GM23338 (cell line): ENCODE results near the gene CHSY1. TPM values are rescaled to one million over a fixed set of nuclear protein-coding genes. Genes with fewer than 3 reads are reported as not detected.

Experiments
- ATAC-seq: fragments of 200-7000 bp; cut with Tn5 transposase; 3 replicates; pipeline ENCODE4 v1.9.1; 2020
- DNase-seq: peaks from one replicate; pipeline ENCODE4 v3.0.0-alpha.2; 2015; ENCODE audit warnings: low spot score
- H2AFZ ChIP-seq: fragments of 200-600 bp; sonication (generic); 2 replicates; pipeline ENCODE4 v1.8.0; 2016; ENCODE audit warnings: antibody characterized with exemption, mild to moderate bottlenecking, moderate library complexity
- H3F3A ChIP-seq: fragments of 200-600 bp; sonication (generic); replicated peaks from 2 replicates; pipeline ENCODE4 v1.8.0; 2017; ENCODE audit warnings: antibody characterized with exemption, mixed run types, low read depth
- H3K27ac ChIP-seq: fragments of 200-600 bp; sonication (generic); 2 replicates; pipeline ENCODE4 v1.6.1; 2016; ENCODE audit warnings: low read depth
- H3K27me3 ChIP-seq: fragments of 200-600 bp; sonication (generic); 2 replicates; pipeline ENCODE4 v1.8.0; 2016; ENCODE audit warnings: mild to moderate bottlenecking, mixed run types, moderate library complexity; ENCODE audit not compliant: insufficient read depth
- H3K36me3 ChIP-seq: fragments of 200-600 bp; sonication (generic); 2 replicates; pipeline ENCODE4 v1.8.0; 2016; ENCODE audit warnings: mild to moderate bottlenecking; ENCODE audit not compliant: insufficient read depth
- H3K4me1 ChIP-seq: fragments of 200-600 bp; sonication (generic); 2 replicates; pipeline ENCODE4 v1.8.0; 2016; ENCODE audit warnings: mild to moderate bottlenecking, moderate library complexity; ENCODE audit not compliant: insufficient read depth
- H3K4me2 ChIP-seq: fragments of 200-600 bp; sonication (generic); 2 replicates; pipeline ENCODE4 v1.7.1; 2017; ENCODE audit warnings: mixed run types
- H3K4me3 ChIP-seq: fragments of 200-600 bp; sonication (generic); 2 replicates; pipeline ENCODE4 v1.6.1; 2016; ENCODE audit warnings: mixed run types
- H3K79me2 ChIP-seq: fragments of 200-600 bp; sonication (generic); replicated peaks from 2 replicates; pipeline ENCODE4 v1.8.0; 2017; ENCODE audit warnings: mild to moderate bottlenecking; ENCODE audit not compliant: insufficient read depth
- H3K9me2 ChIP-seq: fragments of 200-600 bp; sonication (generic); 2 replicates; pipeline ENCODE4 v1.8.0; 2017; ENCODE audit not compliant: insufficient read depth
- H4K20me1 ChIP-seq: fragments of 200-600 bp; sonication (generic); replicated peaks from 2 replicates; pipeline ENCODE4 v1.8.0; 2017; ENCODE audit warnings: mild to moderate bottlenecking; ENCODE audit not compliant: insufficient read depth
- H3K27ac Mint-ChIP-seq: 2 replicates; pipeline ENCODE4 v1.8.0; 2020; ENCODE audit warnings: inconsistent platforms, mild to moderate bottlenecking, moderate library complexity, mixed read lengths
- H3K27me3 Mint-ChIP-seq: 3 replicates; pipeline ENCODE4 v1.8.0; 2022; ENCODE audit warnings: low read depth, mild to moderate bottlenecking, moderate library complexity, mixed read lengths, inconsistent platforms; ENCODE audit not compliant: insufficient read depth, poor library complexity
- H3K36me3 Mint-ChIP-seq: 3 replicates; pipeline ENCODE4 v1.8.0; 2021; ENCODE audit warnings: low read depth, mild to moderate bottlenecking, inconsistent platforms, moderate library complexity, mixed read lengths
- H3K4me1 Mint-ChIP-seq: 3 replicates; pipeline ENCODE4 v1.8.0; 2020; ENCODE audit warnings: mild to moderate bottlenecking, inconsistent platforms, mixed read lengths
- H3K4me3 Mint-ChIP-seq: 3 replicates; pipeline ENCODE4 v1.8.0; 2021; ENCODE audit warnings: moderate library complexity, mild to moderate bottlenecking, inconsistent platforms, mixed read lengths
- H3K9me3 Mint-ChIP-seq: 3 replicates; pipeline ENCODE4 v1.8.0; 2020; ENCODE audit warnings: moderate library complexity, mild to moderate bottlenecking, inconsistent platforms, mixed read lengths
- CREB1 ChIP-seq: fragments of 250-450 bp; sonication (Bioruptor Pico); IDR thresholded peaks from 2 replicates; pipeline ENCODE4 v1.5.0; 2020; ENCODE audit warnings: low read depth, mild to moderate bottlenecking, moderate library complexity
- ETS1 ChIP-seq: IDR thresholded peaks from 2 replicates; pipeline ENCODE4 v1.6.1; 2016; ENCODE audit warnings: antibody characterized with exemption
- EZH2 ChIP-seq: fragments of 200-600 bp; sonication (generic); IDR thresholded peaks from one replicate; pipeline ENCODE4 v1.8.0; 2017; ENCODE audit warnings: antibody characterized with exemption, mild to moderate bottlenecking, low read depth; ENCODE audit not compliant: unreplicated experiment
- JUNB ChIP-seq: IDR thresholded peaks from one replicate; pipeline ENCODE4 v1.6.1; 2016; ENCODE audit warnings: antibody characterized with exemption; ENCODE audit not compliant: unreplicated experiment
- POLR2AphosphoS5 ChIP-seq: IDR thresholded peaks from 2 replicates; pipeline ENCODE4 v1.6.1; 2016; ENCODE audit warnings: antibody characterized with exemption, low read depth
- STAT1 ChIP-seq: IDR thresholded peaks from one replicate; pipeline ENCODE4 v1.6.1; 2016; ENCODE audit warnings: antibody characterized with exemption; ENCODE audit not compliant: unreplicated experiment
- ZNF114 ChIP-seq: fragments of 250-450 bp; sonication (Bioruptor Pico); IDR thresholded peaks from 2 replicates; pipeline ENCODE4 v1.5.0; 2020; ENCODE audit warnings: mild to moderate bottlenecking, moderate library complexity
- ZNF331 ChIP-seq: fragments of 250-450 bp; sonication (Bioruptor Pico); IDR thresholded peaks from 2 replicates; pipeline ENCODE4 v1.5.0; 2020; ENCODE audit warnings: low read depth, mild to moderate bottlenecking, moderate library complexity
- polyA plus RNA-seq: library from polyadenylated mRNA; unstranded; fragments of >200 nt; fragmentation: Nextera tagmentation; extraction: Ambion mirVana; gene quantifications from 2 replicates; pipeline ENCODE4 v1.2.1, GENCODE V29; 2016
- total RNA-seq: library from RNA; depleted of rRNA; stranded (reverse); fragments of >200 nt; shearing (Covaris generic); gene quantifications from 2 replicates; pipeline ENCODE4 v1.2.3, GENCODE V29; 2014
- TF ChIP-seq, protein P1 (sequence below): fragments of 250-450 bp; sonication (Bioruptor Pico); IDR thresholded peaks from 2 replicates; pipeline ENCODE4 v1.5.0; 2020; ENCODE audit warnings: mild to moderate bottlenecking, moderate library complexity

The CHSY1 gene
- total and polyA plus RNA-seq, 2 experiments from 2014 or later, result 9.8 to 47.7 TPM

DNA sequence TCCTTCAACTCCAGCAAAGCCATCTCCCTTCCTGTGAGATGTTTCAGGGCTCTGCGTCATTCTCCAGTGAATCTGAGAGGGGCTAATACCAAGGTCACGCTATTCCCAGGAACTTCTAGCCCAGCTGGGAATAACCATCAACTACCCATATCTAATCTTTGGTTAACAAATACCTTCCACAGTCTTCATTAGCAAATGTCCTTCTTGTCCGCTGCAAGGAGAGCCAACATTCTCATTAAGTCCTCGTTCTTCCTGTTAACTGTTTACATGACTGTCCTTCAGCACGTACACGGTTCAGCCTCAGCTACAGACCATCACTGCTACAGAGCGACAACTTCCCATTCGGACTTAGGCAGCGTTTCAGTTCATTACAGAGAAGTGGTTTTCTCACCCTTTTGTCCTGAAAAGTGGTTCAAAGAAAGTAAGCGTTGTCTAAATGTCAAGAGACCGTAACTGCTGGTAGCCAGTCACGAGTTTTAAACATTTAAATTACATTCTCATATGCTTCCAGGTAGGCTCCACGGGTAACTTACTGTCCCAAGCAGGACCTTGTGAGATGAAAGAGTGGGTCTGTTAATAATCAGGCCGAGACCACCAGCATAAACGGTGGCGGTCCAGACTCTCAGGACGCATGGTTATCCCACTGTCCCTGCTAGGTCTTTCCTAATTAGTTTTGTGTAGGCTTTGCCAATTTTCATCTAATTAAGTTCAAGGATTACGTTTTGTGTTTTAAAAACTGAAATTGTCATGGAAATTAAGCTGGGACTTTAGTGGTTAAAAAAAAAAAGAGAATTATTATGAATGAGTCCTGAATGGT lies 63.8 kb downstream of the CHSY1 start:
- peaks cover 40% of the 10 kb centered on the region for H3K4me1 ChIP-seq
- Mint-ChIP-seq H3K36me3 (no peaks in the 10 kb centered on the region), H3K27me3 (peaks cover 4% of the 10 kb centered on the region), H3K4me3 (no peak overlapping the region), H3K27ac (no peak overlapping the region; the same call in 1 of the 2 replicates), H3K4me1 (peaks cover 51% of the 10 kb centered on the region), H3K9me3 (no peaks in the 10 kb centered on the region)
- H3F3A ChIP-seq, result no peaks in the 10 kb centered on the region; the same call in 1 of the 2 replicates
- no peak overlapping the region for H2AFZ ChIP-seq
- H3K4me3 ChIP-seq, result no peak overlapping the region
- peak overlapping the region; percentile 18; the same call in 1 of the 2 replicates for H3K27ac ChIP-seq
- peaks cover 99% of the 10 kb centered on the region for H3K79me2 ChIP-seq
- ATAC-seq (no peak; the same call in 2 of the 3 replicates), DNase-seq (no peak)
- peak overlapping the region; percentile 55 for H3K4me2 ChIP-seq
- H3K27me3 ChIP-seq, result no peaks in the 10 kb centered on the region
- peaks cover 36% of the 10 kb centered on the region for H4K20me1 ChIP-seq
- no peaks in the 10 kb centered on the region for H3K36me3 ChIP-seq
- H3K9me2 ChIP-seq, result no peaks in the 10 kb centered on the region
- TF ChIP-seq POLR2AphosphoS5, result no peak
- TF ChIP-seq EZH2, result no peak
- no peak for TF ChIP-seq JUNB

- Histone ChIP-seq H3K27ac (no peak overlapping the region), H3K4me2 (no peak overlapping the region), H3K9me2 (no peaks in the 10 kb centered on the region), H3K27me3 (no peaks in the 10 kb centered on the region), H3F3A (no peaks in the 10 kb centered on the region; the same call in 1 of the 2 replicates), H3K4me3 (no peak overlapping the region), H3K4me1 (peaks cover 21% of the 10 kb centered on the region), H2AFZ (no peak overlapping the region), H3K79me2 (peaks cover 99% of the 10 kb centered on the region), H4K20me1 (peaks cover 23% of the 10 kb centered on the region), H3K36me3 (no peaks in the 10 kb centered on the region)
- ATAC-seq (no peak), DNase-seq (no peak)
- Mint-ChIP-seq H3K36me3 (no peaks in the 10 kb centered on the region), H3K9me3 (no peaks in the 10 kb centered on the region; the same call in 2 of the 3 replicates), H3K4me1 (peaks cover 46% of the 10 kb centered on the region), H3K27ac (no peak overlapping the region), H3K4me3 (no peak overlapping the region), H3K27me3 (peaks cover 4% of the 10 kb centered on the region)
- TF ChIP-seq EZH2 (no peak), STAT1 (no peak), ETS1 (no peak), POLR2AphosphoS5 (no peak), CREB1 (no peak), ZNF331 (CRISPR knock-in tag) (no peak), ZNF114 (no peak)
- TF ChIP-seq, protein P1, sequence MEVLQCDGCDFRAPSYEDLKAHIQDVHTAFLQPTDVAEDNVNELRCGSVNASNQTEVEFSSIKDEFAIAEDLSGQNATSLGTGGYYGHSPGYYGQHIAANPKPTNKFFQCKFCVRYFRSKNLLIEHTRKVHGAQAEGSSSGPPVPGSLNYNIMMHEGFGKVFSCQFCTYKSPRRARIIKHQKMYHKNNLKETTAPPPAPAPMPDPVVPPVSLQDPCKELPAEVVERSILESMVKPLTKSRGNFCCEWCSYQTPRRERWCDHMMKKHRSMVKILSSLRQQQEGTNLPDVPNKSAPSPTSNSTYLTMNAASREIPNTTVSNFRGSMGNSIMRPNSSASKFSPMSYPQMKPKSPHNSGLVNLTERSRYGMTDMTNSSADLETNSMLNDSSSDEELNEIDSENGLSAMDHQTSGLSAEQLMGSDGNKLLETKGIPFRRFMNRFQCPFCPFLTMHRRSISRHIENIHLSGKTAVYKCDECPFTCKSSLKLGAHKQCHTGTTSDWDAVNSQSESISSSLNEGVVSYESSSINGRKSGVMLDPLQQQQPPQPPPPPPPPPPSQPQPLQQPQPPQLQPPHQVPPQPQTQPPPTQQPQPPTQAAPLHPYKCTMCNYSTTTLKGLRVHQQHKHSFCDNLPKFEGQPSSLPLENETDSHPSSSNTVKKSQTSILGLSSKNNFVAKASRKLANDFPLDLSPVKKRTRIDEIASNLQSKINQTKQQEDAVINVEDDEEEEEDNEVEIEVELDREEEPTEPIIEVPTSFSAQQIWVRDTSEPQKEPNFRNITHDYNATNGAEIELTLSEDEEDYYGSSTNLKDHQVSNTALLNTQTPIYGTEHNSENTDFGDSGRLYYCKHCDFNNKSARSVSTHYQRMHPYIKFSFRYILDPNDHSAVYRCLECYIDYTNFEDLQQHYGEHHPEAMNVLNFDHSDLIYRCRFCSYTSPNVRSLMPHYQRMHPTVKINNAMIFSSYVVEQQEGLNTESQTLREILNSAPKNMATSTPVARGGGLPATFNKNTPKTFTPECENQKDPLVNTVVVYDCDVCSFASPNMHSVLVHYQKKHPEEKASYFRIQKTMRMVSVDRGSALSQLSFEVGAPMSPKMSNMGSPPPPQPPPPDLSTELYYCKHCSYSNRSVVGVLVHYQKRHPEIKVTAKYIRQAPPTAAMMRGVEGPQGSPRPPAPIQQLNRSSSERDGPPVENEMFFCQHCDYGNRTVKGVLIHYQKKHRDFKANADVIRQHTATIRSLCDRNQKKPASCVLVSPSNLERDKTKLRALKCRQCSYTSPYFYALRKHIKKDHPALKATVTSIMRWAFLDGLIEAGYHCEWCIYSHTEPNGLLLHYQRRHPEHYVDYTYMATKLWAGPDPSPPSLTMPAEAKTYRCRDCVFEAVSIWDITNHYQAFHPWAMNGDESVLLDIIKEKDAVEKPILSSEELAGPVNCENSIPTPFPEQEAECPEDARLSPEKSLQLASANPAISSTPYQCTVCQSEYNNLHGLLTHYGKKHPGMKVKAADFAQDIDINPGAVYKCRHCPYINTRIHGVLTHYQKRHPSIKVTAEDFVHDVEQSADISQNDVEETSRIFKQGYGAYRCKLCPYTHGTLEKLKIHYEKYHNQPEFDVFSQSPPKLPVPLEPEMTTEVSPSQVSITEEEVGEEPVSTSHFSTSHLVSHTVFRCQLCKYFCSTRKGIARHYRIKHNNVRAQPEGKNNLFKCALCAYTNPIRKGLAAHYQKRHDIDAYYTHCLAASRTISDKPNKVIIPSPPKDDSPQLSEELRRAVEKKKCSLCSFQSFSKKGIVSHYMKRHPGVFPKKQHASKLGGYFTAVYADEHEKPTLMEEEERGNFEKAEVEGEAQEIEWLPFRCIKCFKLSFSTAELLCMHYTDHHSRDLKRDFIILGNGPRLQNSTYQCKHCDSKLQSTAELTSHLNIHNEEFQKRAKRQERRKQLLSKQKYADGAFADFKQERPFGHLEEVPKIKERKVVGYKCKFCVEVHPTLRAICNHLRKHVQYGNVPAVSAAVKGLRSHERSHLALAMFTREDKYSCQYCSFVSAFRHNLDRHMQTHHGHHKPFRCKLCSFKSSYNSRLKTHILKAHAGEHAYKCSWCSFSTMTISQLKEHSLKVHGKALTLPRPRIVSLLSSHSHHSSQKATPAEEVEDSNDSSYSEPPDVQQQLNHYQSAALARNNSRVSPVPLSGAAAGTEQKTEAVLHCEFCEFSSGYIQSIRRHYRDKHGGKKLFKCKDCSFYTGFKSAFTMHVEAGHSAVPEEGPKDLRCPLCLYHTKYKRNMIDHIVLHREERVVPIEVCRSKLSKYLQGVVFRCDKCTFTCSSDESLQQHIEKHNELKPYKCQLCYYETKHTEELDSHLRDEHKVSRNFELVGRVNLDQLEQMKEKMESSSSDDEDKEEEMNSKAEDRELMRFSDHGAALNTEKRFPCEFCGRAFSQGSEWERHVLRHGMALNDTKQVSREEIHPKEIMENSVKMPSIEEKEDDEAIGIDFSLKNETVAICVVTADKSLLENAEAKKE (CRISPR knock-in tag), result no peak
These were observed 66.1 kb downstream of the CHSY1 start for GRCh38 chr15:101185770-101186169.
